SHP77 treated with DMSO at 0.1 percent for 48 hours (cell line): Measurements from ENCODE around the gene ATP5F1C.
"Not testable (repeated sequence)": the region's sequence is repeated elsewhere in the genome, so short reads cannot be mapped to it uniquely, and the experiment has no call there.

Experiments used
- DNase-seq: peaks from one replicate; lab custom pipeline; 2025; lab: John Stamatoyannopoulos, UW

The ATP5F1C gene

GRCh38 chr10:7787857-7788638, at the start of gene ATP5F1C, which contains the start of gene KIN:
ATP5F1C (plus strand) TSS chr10:7788177; CDS start chr10:7788208, 31 bp downstream.
KIN (minus strand) TSS chr10:7787993; CDS start chr10:7787933, 60 bp downstream.
- peak; percentile 80 for DNase-seq

DNA sequence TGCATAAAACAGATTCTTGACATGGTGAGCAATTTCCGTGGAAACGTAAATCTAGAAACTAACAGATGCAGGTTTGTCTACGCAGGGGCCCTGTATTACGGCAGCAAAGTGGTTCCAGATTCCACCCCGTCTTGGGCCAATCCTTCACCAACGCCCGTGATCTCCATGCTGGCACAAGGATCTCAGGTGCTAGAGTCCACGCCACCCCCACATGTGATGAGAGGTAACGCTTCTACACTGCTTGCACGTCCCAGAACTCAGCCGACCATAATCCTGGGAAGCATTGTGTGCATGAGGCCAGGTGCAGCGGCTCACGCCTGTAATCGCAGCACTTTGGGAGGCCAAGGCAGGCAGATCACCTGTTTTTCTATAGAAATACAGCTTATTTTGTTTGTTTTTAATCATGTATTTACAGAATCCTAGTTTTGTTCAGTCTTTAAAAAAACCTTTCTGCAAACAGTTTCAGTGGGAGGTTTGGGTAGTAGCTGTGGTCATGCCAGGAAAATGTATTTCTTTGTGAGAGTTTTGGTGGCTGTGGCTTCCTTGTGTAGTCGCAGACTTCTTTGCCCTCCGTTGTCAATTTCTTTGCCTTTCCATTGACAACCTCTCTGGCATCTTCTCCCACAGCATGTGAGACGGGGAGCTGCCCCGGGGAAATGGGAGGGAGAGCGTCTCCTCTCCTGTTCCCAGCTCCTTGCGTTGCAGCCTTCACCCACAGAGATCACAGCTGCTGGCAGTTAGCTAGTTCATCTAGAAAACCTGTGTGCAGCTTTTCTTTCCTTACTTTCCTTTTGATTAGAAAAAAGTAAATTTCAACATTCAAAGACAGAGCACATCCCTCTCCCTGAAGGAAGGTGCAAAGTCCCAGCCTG, 49.2 kb upstream of the ATP5F1C start:
- DNase-seq, result no peak

DNA sequence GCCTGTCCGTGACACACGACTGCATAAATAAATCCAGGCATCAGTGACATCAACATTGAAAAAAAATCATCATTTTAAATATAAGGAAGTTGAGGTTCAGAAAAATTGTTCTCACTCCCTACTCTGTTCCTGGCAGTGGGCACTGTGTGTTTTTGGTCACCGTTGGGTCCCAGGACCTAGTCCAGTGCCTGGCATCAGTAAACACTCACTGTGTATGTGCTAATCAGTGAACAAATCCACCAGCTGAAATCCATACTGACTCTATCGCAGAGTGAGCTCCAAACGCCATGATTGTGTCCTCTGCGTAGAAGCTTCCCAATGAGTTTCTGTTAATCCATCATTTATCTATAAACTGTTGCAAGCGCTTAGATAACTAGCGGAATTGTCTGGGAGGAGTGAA, 43.7 kb upstream of the ATP5F1C start:
- DNase-seq, result no peak

DNA sequence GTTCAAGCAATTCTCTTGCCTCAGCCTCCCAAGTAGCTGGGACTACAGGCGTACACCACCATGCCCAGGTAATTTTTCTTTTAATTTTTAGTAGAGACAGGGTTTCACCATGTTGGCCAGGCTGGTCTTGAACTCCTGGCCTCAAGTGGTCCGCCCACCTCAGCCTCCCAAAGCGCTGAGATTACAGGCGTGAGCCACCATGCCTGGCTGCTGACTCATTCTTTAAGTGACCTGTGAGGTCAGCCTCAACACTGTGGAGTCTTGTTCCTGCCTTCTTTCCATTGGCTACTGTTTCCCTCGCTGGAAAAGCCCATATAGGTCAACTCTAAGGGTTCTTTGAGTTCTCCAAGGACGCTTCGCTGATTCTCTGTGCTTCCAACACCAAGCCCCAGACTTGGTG, 39.3 kb upstream of the ATP5F1C start:
- not testable (repeated sequence) for DNase-seq

- DNase-seq, result no peak
Observed at GRCh38 chr10:7750222-7750621, 37.8 kb upstream of the ATP5F1C start.

GRCh38 chr10:7752251-7752650, 35.7 kb upstream of the ATP5F1C start:
- DNase-seq, result no peak

DNA sequence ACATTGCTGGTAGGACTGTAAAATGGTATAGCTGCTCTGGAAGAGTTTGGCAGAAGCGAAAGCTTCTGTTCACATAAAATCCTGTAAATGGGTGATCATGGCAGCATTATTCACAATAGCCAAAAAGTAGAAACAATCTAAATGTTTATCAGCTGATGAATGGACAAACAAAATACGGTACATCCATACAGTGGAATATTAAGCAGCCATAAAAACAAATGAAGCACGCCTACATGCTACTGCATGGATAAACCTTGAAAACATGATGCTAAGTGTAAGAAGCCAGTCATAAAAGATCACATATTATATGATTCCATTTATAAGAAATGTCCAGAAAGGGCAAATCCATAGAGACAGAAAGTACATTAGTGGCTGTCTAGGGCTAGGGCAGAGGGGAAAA, 32.9 kb upstream of the ATP5F1C start:
- no peak for DNase-seq

DNA sequence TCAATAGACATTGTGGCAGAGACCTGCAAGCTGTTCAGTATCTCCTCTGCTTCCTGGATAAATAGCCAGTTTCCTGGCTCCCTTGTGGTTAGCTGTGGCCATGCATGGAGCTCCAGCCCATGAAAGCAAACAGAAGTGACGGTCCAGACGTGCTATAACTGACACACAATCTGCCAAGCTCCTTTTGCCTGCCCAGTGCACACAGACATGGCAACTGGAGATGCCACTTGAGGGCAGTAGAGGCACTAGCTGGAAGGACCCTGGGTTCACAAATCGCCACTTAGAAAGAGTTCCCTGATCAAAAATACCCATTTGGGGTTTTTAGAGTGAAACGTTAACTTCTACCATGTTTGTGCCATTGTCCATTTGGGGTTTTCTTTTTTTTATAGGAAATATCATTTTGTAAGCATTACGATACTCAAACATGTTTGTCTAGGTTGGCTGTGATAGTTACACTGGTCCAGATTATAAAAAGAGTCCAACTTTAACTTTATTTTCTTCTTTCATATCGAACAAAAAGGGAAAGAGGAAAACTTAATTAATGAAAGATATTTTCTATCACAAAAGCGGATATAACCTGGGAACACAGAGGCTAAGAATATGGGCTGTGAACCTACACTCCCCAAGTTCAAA, 31.5 kb upstream of the ATP5F1C start:
- no peak for DNase-seq

- no peak for DNase-seq
Observed at GRCh38 chr10:7763929-7764328, 24.0 kb upstream of the ATP5F1C start.

GRCh38 chr10:7766241-7766640, 21.7 kb upstream of the ATP5F1C start:
- no peak for DNase-seq

- no peak for DNase-seq
Observed at GRCh38 chr10:7767209-7767608, 20.8 kb upstream of the ATP5F1C start.

DNA sequence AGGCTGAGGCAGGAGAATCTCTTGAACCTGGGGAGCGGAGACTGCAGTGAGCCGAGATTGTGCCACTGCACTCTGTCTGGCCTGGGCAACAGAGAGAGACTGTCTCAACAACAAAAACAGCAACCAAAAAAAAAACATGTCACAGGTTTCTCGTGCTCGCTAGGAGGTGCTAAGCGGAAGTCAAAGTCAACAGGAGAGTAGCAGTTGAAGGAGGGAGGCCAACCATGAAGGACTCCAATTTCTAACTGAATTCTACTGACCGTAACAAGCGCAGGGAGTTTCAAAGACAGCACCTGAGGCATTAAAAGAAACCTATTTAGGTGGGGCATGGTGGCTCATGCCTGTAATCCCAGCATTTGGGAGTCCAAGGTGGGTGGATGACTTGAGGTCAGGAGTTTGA, 19.6 kb upstream of the ATP5F1C start:
- DNase-seq, result no peak

GRCh38 chr10:7773845-7774801, 13.9 kb upstream of the ATP5F1C start:
- peak; percentile 35 for DNase-seq

DNA sequence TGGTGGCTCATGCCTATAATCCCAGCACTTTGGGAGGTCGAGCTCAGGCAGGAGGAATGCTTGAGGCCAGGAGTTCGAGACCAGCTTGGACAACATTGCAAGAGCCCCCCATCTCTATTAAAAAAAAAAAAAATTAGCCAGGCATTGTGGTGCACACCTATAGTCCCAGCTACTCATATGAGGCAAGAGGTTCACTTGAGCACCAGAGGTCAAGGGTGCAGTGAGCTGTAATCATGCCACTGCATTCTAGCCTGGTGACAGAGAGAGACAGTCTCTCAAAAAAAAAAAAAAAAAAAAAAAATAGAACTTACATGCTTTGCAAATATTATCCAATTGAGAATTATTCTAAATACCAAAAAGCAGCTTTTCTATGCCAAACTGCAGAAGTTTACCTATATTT, 11.2 kb upstream of the ATP5F1C start:
- DNase-seq, result no peak

DNA sequence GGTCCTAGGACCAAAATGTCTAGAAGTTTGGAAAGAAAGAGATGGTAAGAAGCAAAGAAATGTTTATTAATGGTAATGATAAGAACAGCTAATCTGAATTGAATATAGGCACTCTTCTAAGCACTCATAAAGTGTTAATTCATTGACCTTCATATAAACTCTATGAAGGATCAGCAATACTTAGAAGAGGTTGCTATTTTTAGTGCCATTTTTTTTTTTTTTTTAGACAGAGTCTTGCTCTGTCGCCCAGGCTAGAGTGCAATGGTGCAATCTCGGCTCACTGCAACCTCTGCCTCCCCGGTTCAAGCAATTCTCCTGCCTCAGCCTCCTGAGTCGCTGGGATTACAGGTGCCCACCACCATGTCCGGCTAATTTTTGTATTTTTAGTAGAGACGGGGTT, 5.8 kb upstream of the ATP5F1C start:
- DNase-seq, result not testable (repeated sequence)

- no peak for DNase-seq
Observed at GRCh38 chr10:7786430-7786829, 1.5 kb upstream of the ATP5F1C start.

DNA sequence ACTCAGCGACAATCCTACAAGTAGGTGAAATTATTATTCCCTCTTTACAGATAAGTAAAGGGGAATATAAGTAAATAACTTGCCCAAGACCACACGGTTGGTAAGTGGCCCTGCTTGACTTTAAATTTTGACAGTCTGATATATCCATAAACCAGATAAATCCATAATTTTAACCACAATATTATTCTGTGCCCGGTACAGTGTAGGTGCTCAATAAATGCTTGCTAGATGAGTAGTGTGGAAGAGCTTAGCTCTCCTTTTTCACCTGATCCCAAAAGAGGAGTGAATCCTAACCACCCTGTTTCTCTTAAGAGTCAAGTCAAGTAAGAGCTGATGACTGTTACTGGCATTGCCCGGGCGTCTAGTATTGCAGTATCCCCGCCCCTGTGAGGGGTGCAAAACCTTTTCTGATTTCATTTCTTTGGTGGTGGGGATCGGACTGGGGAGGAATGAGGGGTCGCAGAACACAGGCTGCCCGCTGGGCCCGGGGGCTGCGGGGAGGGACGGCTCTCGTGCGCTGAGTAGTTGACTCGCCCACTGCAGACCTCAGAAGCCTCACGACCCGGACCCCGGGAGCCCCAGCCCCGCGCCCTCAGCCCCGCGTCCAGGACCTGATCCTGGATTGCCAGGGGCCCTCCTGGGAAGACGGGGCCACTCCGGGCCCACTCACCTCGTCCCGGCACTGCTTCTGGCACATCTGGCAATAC, 674 bp upstream of the ATP5F1C start:
- no peak for DNase-seq

- no peak for DNase-seq
Observed at GRCh38 chr10:7788639-7789286, 786 bp downstream of the ATP5F1C start.

DNA sequence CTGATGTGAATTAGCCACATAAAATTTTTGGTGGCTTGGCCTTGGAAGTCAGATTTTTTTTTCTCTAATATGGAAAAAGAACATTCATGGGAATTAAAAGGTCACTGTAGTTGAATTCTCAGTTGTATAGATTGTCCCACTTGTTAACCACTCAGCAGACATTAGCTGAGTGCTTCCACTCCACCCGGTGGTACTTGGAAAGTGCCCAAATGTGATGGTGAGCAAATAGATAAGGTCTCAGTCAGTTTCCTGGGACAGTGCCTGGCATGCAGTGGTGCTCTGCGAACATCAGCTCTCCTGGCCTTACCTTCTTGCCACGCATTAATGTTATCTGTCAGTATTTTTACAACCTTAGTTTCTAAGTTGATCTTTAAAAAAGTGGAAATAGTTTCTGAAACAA, 1.4 kb downstream of the ATP5F1C start:
- no peak for DNase-seq

GRCh38 chr10:7792541-7792940, 4.6 kb downstream of the ATP5F1C start:
- no peak for DNase-seq
